Neural crest cell (in vitro differentiated cells): ENCODE measurements around the gene POMC. TPM values are rescaled to one million over a fixed set of nuclear protein-coding genes. Genes with fewer than 3 reads are reported as not detected.
"Not testable (repeated sequence)": the region's sequence is repeated elsewhere in the genome, so short reads cannot be mapped to it uniquely, and the experiment has no call there.

Experiments
- DNase-seq: peaks from one replicate; pipeline ENCODE4 v3.0.0; 2021; ENCODE audit warnings: low read depth, mixed read lengths, low spot score
- H3K27ac Mint-ChIP-seq: one replicate; pipeline ENCODE4 v1.8.0; 2021; ENCODE audit warnings: mild to moderate bottlenecking, mixed read lengths; ENCODE audit not compliant: unreplicated experiment
- H3K27me3 Mint-ChIP-seq: 2 replicates; pipeline ENCODE4 v1.8.0; 2021; ENCODE audit warnings: low read depth, mild to moderate bottlenecking, mixed read lengths
- H3K36me3 Mint-ChIP-seq: 2 replicates; pipeline ENCODE4 v1.8.0; 2021; ENCODE audit warnings: low read depth, mild to moderate bottlenecking, mixed read lengths
- H3K4me1 Mint-ChIP-seq: 2 replicates; pipeline ENCODE4 v1.8.0; 2021; ENCODE audit warnings: mixed read lengths
- H3K4me3 Mint-ChIP-seq: one replicate; pipeline ENCODE4 v1.8.0; 2021; ENCODE audit warnings: mild to moderate bottlenecking, mixed read lengths
- H3K9me3 Mint-ChIP-seq: 2 replicates; pipeline ENCODE4 v1.8.0; 2021; ENCODE audit warnings: mixed read lengths
- CTCF ChIP-seq: fragments of 200-600 bp; sonication (generic); conservative IDR thresholded peaks from 2 replicates; pipeline ENCODE4 v1.5.0; 2021; ENCODE audit warnings: antibody characterized with exemption, mild to moderate bottlenecking
- total RNA-seq: library from RNA; stranded (reverse); gene quantifications from 2 replicates; pipeline ENCODE4 v1.2.1, GENCODE V29; 2021

Gene POMC
- total RNA-seq, 1 donor from 2014 or later = 0.54 TPM

- H3K36me3 Mint-ChIP-seq = peaks cover 13% of the 10 kb centered on the region
- H3K4me1 Mint-ChIP-seq = no peaks in the 10 kb centered on the region
- no peak for TF ChIP-seq CTCF
- no peaks in the 10 kb centered on the region for H3K9me3 Mint-ChIP-seq
- H3K27me3 Mint-ChIP-seq = no peaks in the 10 kb centered on the region
- H3K27ac Mint-ChIP-seq = no peak overlapping the region
- H3K4me3 Mint-ChIP-seq = no peak overlapping the region
- no peak for DNase-seq
Observed at GRCh38 chr2:25149646-25150045, 18.7 kb downstream of the POMC start.

- no peaks in the 10 kb centered on the region for H3K27me3 Mint-ChIP-seq
- no peak overlapping the region for H3K4me3 Mint-ChIP-seq
- H3K36me3 Mint-ChIP-seq = peaks cover 10% of the 10 kb centered on the region
Observed at GRCh38 chr2:25146896-25147295, 21.5 kb downstream of the POMC start.

GRCh38 chr2:25145803-25146202, 22.6 kb downstream of the POMC start:
- TF ChIP-seq CTCF = no peak
- Mint-ChIP-seq H3K36me3 (peaks cover 15% of the 10 kb centered on the region), H3K27me3 (no peaks in the 10 kb centered on the region), H3K9me3 (no peaks in the 10 kb centered on the region), H3K27ac (no peak overlapping the region), H3K4me1 (no peaks in the 10 kb centered on the region), H3K4me3 (no peak overlapping the region)
- DNase-seq = no peak

More at GRCh38 chr2:25146896-25147295, 21.5 kb downstream of the POMC start:
- no peak for TF ChIP-seq CTCF
- no peak for DNase-seq
- Mint-ChIP-seq H3K27ac (no peak overlapping the region), H3K9me3 (no peaks in the 10 kb centered on the region), H3K4me1 (no peaks in the 10 kb centered on the region)

GRCh38 chr2:25141120-25141519, 27.3 kb downstream of the POMC start:
- Mint-ChIP-seq H3K27me3 (no peaks in the 10 kb centered on the region), H3K9me3 (no peaks in the 10 kb centered on the region), H3K4me1 (no peaks in the 10 kb centered on the region), H3K27ac (no peak overlapping the region), H3K36me3 (peaks cover 15% of the 10 kb centered on the region), H3K4me3 (no peak overlapping the region)
- DNase-seq = no peak
- TF ChIP-seq CTCF = no peak

GRCh38 chr2:25140535-25140934, 27.8 kb downstream of the POMC start:
- not testable (repeated sequence) for H3K4me3 Mint-ChIP-seq, H3K27ac Mint-ChIP-seq

GRCh38 chr2:25132693-25133092, 35.7 kb downstream of the POMC start:
- Mint-ChIP-seq H3K27ac (no peak overlapping the region), H3K4me3 (no peak overlapping the region), H3K36me3 (peaks cover 15% of the 10 kb centered on the region), H3K4me1 (peaks cover 16% of the 10 kb centered on the region), H3K27me3 (no peaks in the 10 kb centered on the region), H3K9me3 (no peaks in the 10 kb centered on the region)
- no peak for TF ChIP-seq CTCF
- DNase-seq = no peak

More at GRCh38 chr2:25140535-25140934, 27.8 kb downstream of the POMC start:
- H3K4me1 Mint-ChIP-seq, DNase-seq, H3K27me3 Mint-ChIP-seq, H3K9me3 Mint-ChIP-seq: not testable (repeated sequence)
- peaks cover 15% of the 10 kb centered on the region for H3K36me3 Mint-ChIP-seq
